ENCODE measurements around the gene MRGPRG. TPM values are rescaled to one million over a fixed set of nuclear protein-coding genes. Genes with fewer than 3 reads are reported as not detected.

The MRGPRG gene
- total and polyA plus RNA-seq, 2 of the 4 experiments (the other 2 are of a cell fraction), result not detected

DNA sequence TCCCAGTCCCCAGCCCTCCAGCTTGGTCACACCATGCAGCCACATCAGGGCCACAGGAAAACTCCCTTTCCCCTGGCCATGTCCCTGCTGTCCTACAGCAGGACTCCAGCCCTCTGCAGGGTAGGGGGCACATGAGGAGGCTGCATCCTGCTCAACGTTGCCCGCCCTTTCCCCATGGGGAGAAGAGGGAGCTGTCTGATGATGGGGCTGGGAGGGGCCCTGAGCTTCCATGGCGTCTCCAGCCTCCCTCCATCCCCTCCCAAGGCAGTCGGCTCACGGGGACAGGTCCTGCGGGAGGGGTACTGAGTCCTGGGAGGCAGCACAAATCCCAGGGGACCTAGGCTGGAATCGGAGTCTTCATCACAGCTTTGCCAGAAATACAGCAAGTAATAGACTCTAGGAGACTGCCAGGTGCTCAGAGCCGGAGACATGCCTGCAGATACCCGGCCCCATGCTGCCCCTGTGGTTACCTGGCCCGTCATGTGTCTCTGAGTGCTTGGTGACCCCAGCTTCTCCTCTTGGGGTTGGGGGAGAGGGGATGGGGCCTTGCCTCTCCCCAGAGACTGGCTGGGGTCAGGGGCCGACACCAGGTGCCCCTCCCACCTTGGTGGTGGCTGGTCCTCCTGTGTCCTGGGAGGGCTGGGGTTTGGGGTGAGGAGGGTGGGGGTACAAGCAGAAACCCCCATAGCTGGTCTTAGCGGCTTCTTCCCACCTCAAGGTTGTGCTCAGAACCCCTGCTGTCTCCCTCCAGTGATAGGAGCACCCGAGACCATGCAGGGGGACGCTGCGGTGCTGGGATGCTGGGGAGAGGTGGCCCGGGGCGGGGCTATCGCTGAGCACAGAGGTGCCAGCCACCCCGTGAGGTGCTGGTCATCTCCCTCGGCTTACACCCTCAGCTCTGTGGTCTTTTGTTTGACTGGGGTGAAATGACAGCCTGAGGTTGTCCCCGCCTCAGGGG lies 11.3 kb upstream of the MRGPRG start:
- Histone ChIP-seq H3K9me1 (ENCODE audit: insufficient read depth, low read length) (no peaks in the 10 kb centered on the region), H3K36me3 (ENCODE audit: control insufficient read depth, insufficient read depth, low read length) (no peaks in the 10 kb centered on the region), H4K20me1 (ENCODE audit: insufficient read depth, low read length) (no peaks in the 10 kb centered on the region), H2BK5ac (ENCODE audit: low read depth, low read length, poor library complexity, severe bottlenecking) (no peak overlapping the region), H3K23ac (ENCODE audit: low read depth, low read length) (no peak overlapping the region), H2AFZ (replicated peaks; ENCODE audit: low read length, poor library complexity) (peak overlapping the region; percentile 58), H3K27ac (ENCODE audit: insufficient read depth, low read length) (no peak overlapping the region), H3K4ac (ENCODE audit: low read depth, low read length) (no peak overlapping the region), H3K4me2 (ENCODE audit: low read depth, low read length) (no peak overlapping the region), H4K5ac (ENCODE audit: low read depth, low read length) (no peak overlapping the region), H3K79me1 (ENCODE audit: low read depth in 1 of 2, low read length in 2 of 2) (no peaks in the 10 kb centered on the region), H3K14ac (replicated peaks; ENCODE audit: low read depth, low read length) (no peak overlapping the region), H3K4me3 (ENCODE audit: insufficient read depth, low read depth, low read length) (no peak overlapping the region), H2BK20ac (ENCODE audit: low read depth, low read length) (no peak overlapping the region), H3K9me3 (ENCODE audit: control insufficient read depth, insufficient read depth, low read length) (no peaks in the 10 kb centered on the region), H2BK15ac (ENCODE audit: low read depth, low read length) (no peak overlapping the region), H4K8ac (ENCODE audit: low read depth in 2 of 2, low read length in 2 of 2) (no peak overlapping the region), H4K91ac (ENCODE audit: insufficient read depth, low read depth, low read length) (no peak overlapping the region), H2AK5ac (ENCODE audit: low read depth, low read length) (no peak overlapping the region), H3K18ac (ENCODE audit: low read depth, low read length) (no peak overlapping the region), H3K56ac (ENCODE audit: extremely low read depth, insufficient read depth, low read length) (no peak overlapping the region), H2BK120ac (ENCODE audit: low read depth, low read length) (no peak overlapping the region), H3K27me3 (ENCODE audit: control insufficient read depth, insufficient read depth, low read length) (peaks cover 55% of the 10 kb centered on the region), H3K4me1 (ENCODE audit: control insufficient read depth, insufficient read depth, low read length) (no peaks in the 10 kb centered on the region), H2AK9ac (replicated peaks; ENCODE audit: low read depth, low read length, poor library complexity) (peak overlapping the region; percentile 65), H3K9ac (ENCODE audit: low read depth, low read length) (no peak overlapping the region)
- no TSS peak for BruUV-seq (replicated peaks)
- ChIA-PET CTCF (no interaction called here), POLR2A (ENCODE audit: unreplicated experiment) (interaction anchor here (0.5 to 1.2 kb wide), 2 partner anchors 10 to 14 kb away, joined by 3 to 7 read pairs; no protein-coding TSS in a partner anchor)
- in situ Hi-C loops (cut with MboI; ENCODE audit: low sequenced_read_pairs), result no loop called here
- no peak for ATAC-seq (ENCODE audit: low read depth)
- dilution Hi-C loops (cut with HindIII; ENCODE audit: low sequenced_read_pairs, unreplicated experiment), result no loop called here
- intact Hi-C loops (cut with micrococcal nuclease), result no loop called here
- TF ChIP-seq SMC3 (IDR thresholded peaks at IDR 0.05; ENCODE audit: low read depth, low read length) (no peak), BHLHE40 (IDR thresholded peaks at IDR 0.05; ENCODE audit: low read depth, low read length) (no peak), FOS (IDR thresholded peaks at IDR 0.05; ENCODE audit: low read depth, low read length) (no peak), MAFK (IDR thresholded peaks at IDR 0.05; ENCODE audit: low read depth, low read length) (no peak), RCOR1 (IDR thresholded peaks at IDR 0.05; ENCODE audit: insufficient replicate concordance, low read length) (no peak), NFE2L2 (IDR thresholded peaks at IDR 0.05; ENCODE audit: low read depth, low read length) (no peak), CHD1 (IDR thresholded peaks at IDR 0.05; ENCODE audit: low read depth, low read length) (no peak), POLR2A (IDR thresholded peaks at IDR 0.05; ENCODE audit: low read depth, low read length) (no peak), RAD21 (IDR thresholded peaks at IDR 0.05; ENCODE audit: low read length) (no peak)
- TF ChIP-seq, protein P1, sequence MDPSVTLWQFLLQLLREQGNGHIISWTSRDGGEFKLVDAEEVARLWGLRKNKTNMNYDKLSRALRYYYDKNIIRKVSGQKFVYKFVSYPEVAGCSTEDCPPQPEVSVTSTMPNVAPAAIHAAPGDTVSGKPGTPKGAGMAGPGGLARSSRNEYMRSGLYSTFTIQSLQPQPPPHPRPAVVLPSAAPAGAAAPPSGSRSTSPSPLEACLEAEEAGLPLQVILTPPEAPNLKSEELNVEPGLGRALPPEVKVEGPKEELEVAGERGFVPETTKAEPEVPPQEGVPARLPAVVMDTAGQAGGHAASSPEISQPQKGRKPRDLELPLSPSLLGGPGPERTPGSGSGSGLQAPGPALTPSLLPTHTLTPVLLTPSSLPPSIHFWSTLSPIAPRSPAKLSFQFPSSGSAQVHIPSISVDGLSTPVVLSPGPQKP (IDR thresholded peaks at IDR 0.05; ENCODE audit: borderline replicate concordance, low read depth, low read length), result no peak
- 70% methylated on average over 3 of the region's 21 CpGs; no CpG with 5 or more reads in 1 of the 2 experiments for WGBS, 2 experiments (ENCODE audit: extremely low coverage in 2 of 2, insufficient read length in 1 of 2)
- no peak for DNase-seq

All from IMR-90 (cell line).